GM18508 (cell line): ENCODE data around the gene CALN1.

Experiments
- ATAC-seq: cut with Tn5 transposase; IDR thresholded peaks from one replicate; pipeline ENCODE4 v1.9.1; 2021; ENCODE audit warnings: moderate number of reproducible peaks; ENCODE audit not compliant: insufficient read depth, unreplicated experiment

The CALN1 gene

DNA sequence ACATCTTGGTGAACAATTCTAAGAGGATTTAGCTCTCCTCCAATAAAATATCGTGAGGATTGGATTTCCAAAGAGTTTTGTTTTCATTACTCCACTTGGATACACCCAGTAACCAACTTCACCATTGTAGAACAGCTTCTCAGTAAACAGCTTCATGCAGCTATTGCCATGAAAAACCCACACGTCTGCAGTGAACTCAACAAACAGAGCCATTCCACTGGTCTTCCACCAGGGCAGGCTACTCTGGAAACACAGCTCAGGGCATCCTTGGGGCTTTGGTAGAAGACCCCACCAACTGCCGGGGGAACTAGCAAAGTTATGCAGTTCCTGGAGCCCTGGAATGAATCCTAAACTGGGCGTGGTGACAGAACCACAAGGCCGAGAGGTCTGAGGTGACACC, 77.4 kb downstream of the CALN1 start:
- no peak for ATAC-seq

DNA sequence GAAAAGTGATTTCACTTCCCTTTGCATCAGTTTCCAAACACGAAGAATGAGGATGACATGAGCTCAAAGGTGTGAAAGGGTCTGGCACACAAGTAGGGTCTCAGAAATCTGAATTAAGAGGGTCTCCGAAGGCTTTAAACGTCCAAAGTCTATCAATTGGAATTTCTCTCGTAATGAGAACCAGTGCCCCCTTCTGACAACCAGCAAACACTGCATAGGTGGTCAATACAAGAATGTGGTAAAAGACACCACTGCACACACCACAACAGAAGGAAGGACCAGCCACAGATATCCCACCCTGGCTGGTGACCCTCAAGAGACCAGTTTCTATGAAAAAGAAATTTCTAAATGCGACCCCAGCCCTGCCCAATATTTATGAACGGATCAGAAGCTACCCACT, 78.1 kb downstream of the CALN1 start:
- no peak for ATAC-seq

DNA sequence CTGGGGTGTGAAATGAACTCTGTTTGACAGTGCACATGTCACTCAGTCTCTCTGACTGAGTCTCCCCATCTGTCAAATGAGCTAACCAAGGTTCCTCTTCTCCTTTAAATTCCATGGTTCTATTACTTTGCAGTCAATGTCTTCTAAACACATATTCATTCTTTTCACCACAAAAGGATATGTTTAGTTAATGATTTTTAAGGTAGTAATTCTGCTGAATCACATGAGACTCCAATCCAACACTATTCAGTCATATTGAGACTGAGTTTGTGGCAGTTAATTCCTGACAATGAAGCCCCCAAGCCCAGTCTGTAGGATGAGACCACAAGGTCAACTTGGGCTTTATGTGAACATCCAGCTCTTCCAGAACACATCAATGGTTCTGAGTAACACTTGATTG, 85.3 kb downstream of the CALN1 start:
- no peak for ATAC-seq

DNA sequence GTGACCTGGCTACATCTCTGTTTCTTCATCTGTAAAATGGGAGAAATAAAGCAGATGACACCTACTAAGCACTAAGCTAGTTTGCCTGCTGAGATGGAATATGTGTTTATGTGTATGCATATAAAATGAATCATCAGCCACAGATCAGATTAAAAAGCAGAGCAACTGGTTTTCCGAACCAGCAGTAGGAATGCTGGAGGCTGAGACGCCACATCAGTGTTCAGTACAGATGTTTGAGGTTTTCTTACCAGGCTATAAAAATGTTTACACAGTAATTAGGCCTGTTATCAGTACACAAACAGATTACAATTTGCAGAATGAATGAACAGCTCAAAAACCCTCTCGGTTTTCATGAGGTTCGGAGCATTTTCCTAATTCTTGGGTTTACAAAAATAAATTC, 85.8 kb downstream of the CALN1 start:
- no peak for ATAC-seq

DNA sequence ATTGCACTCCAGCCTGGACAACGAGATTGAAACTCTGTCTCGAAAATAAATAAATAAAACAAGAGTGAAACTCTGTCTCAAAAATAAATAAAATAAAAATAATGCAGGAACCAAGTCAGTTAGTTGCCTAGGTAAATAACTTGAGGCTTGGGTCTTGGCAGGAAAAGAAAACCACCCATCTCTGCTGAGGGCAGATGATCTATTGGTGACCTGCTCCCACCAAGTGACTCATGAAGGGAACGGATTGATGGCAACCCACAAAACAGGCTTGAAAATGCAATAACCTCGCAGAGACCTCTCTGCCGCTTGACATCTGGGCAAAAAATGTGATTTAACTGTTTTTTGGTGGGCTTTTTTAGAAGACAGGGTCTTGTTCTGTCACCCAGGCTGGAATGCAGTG, 86.6 kb downstream of the CALN1 start:
- ATAC-seq: no peak

DNA sequence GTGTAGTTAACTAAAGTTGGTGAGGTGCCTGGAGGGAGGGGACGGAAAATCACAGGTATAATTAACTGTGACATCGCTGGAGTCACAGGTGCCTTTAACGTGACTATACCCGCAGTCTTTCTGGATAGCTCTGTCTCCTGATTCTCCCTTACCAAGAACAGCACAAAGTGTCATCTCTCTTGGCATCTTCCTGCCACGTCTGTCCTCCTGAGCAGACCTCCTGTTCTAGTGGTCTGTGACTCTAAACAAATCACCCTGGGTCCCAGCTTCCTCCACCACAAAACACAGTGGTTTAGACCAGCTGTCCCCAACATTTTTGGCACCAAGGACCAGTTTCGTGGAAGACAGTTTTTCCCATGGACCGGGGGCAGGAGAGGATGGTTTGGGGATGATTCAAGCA, 90.5 kb downstream of the CALN1 start:
- no peak for ATAC-seq

DNA sequence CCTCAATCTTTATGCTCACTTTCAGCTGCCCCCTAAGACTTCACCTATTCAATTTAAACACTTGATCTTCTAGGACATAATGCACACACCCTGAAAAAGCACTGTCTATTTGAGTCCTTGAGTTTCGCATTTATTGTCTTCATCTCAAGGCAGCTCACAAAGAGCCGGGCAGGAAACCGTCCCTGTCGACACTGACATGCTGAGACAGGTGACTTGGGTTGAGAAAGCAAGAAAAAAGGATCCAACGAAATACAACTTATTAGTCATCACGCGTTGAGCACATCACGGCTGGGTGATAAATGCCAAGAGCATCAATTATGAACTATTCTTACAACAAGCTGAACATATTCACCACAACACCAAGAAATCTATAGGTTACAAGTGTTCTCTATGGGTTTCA, 91.1 kb downstream of the CALN1 start:
- ATAC-seq: no peak

DNA sequence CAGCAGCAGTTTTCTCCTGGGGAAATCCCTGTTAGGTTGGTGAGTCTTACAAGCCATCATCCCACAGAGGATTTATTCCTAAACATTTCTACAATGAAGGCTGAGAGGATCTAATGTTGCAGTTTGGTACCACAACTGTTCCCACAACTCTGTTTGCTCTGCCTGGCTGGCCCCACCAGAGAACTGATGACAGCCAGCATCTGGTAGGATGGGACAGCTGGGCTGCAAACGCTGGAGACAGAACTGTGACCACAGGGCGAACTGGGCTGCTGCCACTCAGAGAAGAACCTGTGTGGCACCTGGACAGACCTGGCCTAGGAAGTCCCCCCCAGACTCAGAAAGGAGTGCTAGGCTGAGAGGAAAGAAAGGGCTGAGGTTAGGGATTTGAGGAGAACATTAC, 94.8 kb downstream of the CALN1 start:
- no peak for ATAC-seq

DNA sequence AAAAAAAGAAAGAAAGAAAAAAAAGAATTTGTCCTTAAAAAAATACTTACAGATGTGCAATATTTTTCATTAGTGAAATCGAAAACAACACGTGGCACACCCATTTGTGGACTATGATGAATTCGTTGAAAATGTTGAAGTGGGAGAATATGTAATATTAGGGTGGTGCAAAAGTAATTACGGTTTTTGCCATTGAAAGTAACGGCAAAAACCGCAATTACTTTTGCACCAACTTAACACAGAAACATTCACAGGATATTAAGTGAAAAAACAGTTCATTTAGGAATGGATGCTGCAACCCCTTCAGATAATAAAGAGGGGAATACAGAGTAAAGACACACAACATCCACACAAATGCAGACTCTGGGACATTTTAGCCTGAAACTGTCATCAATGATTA, 96.0 kb downstream of the CALN1 start:
- ATAC-seq: no peak

DNA sequence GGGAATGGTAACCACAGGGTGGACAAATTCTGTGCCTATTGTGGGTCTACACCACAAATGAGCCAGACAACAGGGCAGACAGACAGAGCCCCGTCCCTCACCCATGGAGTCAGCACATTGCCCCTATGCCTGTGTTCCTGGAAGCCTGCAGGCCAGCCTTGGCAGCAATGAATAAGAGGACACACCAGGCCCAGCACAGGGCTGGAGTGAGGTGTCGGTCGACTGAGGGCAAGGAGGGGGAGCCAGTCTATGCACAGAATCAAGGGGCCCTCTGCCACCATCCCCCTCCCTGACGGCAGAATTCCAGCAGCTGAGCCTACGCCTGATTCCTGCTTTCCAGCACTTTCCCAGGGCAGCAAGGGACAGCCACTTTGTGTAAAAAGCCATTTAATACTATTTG, 98.2 kb downstream of the CALN1 start:
- no peak for ATAC-seq

DNA sequence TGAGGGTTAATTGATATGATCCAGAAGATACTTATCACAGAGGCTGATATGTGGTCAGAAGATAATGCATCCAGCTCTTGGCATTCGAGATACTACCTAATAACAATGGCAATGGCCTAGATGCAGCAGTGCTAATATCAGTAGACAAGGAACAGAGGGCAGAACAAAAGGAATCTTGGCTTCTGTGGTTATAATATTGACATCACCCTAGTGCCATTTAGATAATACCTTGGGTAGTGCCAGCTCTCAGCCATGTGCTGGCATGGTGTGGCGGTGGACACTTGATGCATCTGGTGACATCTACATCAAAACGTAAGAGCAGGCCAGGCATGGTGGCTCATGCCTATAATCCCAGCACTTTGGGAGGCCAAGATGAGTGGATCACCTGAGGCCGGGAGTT, 101.8 kb downstream of the CALN1 start:
- no peak for ATAC-seq

DNA sequence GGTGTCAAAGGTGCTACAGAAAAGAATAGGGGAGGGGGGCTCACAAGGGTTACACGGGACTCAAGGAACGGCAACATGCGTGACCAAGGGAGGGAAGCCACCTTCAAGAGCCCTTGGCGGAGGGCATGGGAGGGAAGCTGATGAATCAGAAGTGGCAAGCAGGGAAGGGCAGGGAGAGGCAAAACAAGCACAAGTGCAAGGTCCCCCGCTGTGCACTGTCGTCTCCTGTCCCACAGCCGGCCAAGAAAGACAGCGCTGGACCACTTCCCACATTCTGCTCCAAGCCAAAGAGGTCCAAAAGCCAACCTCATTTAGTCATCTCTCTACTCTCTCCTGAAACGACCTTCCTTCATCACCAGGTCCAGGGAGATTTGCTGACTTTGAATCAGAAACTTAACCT, 102.7 kb downstream of the CALN1 start:
- no peak for ATAC-seq

DNA sequence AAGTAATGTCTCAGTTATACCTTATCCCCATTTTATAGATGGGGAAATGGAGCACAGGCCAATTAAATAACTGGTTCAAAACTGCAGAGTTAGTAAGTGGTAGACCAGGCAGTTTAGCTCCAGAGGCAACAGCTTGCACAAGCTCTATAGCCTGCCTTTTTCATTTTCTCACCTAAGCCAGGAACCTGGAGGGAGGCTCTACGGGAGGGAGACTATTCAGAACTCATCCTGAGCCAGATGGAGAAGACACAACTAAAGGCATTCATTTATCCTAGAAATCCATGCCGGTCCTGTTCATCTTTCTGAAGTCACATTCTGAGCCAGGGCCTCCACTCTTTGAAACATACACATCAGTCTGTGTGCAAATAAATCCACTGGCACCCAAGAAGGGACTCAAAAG, 103.2 kb downstream of the CALN1 start:
- no peak for ATAC-seq

DNA sequence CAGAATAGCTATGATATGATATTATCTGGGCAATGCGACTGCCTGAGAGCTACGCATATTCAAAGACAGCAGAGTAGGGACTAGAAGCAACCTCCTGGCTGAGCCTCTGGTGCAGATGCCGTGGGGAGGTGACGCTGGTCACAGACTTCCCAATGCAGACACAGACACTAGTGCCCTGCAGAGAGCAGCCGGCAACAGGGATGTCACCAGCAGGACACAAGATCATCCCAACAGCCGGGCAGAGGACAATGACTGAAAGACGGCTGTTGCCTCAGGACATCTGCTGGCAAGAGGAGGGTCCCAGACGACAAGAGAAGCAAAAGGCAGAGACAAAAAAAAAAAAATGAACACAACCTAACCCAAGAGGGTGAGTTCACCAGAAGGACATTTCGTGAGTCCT, 104.6 kb downstream of the CALN1 start:
- ATAC-seq: no peak

DNA sequence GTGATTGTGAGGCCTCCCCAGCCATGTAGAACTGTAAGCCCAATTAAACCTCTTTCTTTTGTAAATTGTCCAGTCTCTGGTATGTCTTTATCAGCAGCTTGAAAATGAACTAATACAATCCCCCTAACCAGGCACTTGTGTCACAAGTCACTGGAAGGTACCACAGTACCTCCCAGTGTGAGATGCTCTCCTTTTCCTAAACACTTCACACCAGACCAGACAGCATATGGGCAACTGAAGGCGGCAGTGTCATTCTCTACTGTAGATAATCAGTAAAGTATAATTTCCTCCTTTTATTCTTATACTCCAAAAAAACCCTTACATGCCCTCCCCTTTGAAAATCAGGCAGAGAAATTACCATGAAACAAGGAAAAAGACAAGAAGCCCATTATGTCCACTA, 113.2 kb downstream of the CALN1 start:
- ATAC-seq: no peak

DNA sequence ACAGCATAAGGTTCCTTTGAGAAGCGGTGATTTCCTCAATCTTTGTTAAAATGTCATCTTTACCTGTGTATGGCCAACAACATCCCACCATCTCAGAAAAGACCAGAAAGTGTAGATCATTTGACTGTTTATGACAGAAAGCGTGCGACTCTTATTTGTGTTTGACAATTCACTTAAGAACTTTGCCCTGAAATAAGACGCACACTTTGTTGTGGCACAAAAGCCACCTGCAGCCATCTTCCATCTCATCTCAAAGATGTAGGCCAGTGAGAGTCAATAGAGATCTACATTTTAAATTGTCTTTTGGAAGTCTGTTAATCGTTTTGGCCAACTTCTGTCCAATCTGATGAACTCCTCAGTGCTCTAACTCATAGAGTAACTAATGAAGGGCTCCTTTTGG, 114.0 kb downstream of the CALN1 start:
- ATAC-seq: no peak

DNA sequence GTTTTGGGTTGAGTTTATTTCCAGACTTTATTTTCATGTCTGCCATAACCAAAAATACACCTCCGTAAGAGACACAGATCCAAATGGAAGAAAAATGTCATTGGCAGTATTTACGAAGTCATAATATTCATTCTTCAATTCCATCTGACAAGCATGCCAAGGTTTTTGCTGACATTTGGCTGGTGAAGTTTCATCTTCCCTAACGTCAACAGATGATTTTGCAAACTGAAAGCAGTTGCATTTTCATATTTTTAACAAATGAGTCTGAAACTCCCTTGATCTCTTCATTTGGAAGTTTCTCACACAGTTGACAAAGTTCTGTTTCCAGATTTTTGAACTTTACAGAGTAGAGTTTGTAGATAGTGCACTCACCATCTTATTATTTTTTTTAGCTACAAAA, 114.5 kb downstream of the CALN1 start:
- no peak for ATAC-seq

DNA sequence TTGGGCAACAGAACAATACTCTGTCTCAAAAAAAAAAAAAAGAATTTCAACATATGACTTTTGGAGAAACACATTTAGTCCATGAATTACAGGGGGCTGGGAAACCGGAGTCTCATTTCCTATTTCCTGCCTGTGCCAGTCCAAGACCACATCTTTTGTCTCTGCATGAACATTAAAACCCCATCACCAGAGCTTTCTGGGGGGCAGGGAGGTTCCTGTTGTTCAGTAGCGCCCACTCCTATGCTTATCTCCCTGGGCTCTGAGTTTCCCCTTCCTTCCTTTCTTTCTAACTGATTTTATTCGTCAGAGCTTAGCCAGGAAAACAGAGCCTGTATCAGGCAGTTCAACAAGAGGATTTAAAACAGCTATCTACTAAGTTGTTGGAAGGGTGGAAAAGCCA, 119.3 kb downstream of the CALN1 start:
- no peak for ATAC-seq

DNA sequence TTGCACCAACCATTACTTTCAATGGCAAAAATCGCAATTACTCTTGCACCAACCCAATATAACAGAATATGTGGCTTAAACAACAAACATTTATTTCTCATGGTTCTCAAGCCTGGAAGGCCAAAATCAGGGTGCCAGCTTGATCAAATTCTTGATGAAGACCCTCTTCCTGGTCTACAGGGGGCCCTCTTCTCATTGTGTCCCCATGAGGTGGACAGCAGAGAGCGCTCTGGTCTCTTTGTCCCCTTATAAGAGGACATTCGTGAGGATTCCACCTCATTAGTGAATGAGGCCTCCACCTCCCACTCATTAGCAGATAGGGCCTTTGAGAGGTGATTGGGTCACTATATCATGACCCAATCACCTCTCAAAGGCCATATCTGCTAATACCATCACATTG, 120.0 kb downstream of the CALN1 start:
- no peak for ATAC-seq

DNA sequence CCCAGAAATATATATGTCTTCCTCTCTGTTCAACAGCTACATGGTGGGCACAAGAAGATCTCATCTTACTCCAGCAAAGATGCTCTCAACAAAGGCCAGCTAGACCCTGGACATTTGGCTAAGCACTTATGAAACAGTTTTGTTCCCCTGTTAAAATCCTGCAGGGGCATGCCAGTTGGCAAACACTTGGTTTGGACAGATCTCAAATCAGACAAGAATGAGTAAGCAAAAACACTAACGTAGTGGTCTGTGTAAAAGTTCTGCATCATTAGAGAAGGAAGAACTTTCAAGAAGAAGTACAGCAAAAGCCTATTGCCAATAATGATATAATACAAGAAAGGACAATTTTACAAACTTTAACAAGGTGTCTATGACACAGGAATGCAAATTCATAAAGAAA, 125.6 kb downstream of the CALN1 start:
- no peak for ATAC-seq

DNA sequence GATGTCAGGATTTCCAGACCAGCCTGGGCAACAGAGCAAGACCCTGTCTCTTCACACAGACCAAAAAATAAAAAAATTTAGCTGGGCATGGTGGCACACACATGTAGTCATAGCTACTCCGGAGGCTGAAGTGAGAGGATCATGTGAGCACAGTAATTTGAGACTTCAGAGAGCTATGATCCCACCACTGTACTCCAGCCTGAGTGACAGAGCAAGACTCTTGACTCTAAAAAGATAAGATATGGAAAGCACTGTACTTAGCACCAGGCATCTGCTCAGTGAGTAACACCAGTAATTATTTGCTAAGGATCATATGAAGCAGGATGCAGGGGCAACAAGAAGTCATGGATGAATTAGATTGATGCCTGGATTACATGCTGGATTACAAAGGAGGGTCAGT, 128.8 kb downstream of the CALN1 start:
- no peak for ATAC-seq

DNA sequence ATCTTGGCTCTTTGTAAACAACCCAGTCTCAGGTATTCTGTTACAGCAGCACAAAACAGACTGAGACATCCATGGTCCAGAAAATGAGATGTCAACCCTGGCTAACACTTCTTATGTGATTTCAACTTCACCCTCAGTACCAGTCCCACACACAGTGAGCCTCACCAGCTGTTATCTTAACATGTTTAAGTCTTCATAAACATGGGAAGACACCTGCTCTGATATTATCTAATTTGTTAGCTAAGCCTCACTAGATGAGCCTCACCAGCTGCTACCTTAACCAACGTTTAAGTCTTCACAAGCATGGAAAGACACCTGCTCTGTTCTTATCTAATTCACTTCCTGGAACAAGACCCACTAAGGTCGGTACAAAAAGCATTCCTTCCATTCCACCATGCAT, 130.8 kb downstream of the CALN1 start:
- ATAC-seq: no peak

DNA sequence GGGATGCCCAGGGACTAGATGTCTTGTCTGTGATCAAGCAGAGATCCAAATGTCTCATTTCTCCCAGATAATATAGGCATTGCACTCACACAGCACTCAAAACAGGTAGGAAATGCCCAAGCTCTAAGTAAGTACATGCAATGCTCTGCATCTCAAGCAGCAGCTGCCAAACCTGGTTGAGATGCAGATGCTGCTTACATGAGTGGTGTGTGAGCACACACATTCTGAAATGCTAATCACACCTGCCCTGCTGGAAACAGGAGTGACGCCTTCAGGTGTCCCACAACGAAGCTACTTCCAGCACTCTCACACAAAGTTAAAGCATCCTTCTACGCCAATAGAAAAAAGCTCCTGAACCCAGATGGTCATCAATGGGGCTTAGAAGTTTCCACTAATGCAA, 132.9 kb downstream of the CALN1 start:
- no peak for ATAC-seq

DNA sequence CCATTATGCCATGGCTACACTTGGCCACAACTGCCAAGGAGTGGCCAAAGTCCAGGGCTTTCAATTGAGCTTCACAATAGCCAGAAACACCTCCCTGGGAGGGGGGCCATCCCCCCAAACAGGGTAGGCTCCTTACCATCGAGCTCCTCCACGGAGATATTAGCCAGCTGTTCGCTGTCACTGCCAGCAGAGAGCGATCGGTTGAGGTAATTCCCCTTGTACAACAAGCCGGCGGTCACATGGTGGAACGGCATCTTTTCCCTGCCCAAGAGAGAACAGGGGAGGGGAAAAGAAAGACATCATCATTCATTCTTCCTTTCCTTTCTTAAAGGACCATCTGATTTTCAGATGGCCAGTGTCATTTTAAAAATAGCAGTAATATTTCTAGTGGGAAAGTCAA, 133.6 kb downstream of the CALN1 start:
- no peak for ATAC-seq
